Fibroblast of pulmonary artery (primary cell): Measurements from ENCODE around the gene TPI1.

Source experiments
- DNase-seq: peaks from one replicate; pipeline ENCODE4 v3.0.0-alpha.2; 2010; ENCODE audit warnings: low read depth
- H3K4me3 ChIP-seq: replicated peaks from 2 replicates; pipeline ENCODE4 v1.5.1; 2011; ENCODE audit warnings: low read depth, mild to moderate bottlenecking, control low read depth, low read length, moderate library complexity
- CTCF ChIP-seq: IDR thresholded peaks from 2 replicates; pipeline ENCODE4 v1.5.1; 2011; ENCODE audit warnings: mild to moderate bottlenecking, control low read depth, low read length, inconsistent platforms; ENCODE audit errors: missing control alignments

TPI1 gene

GRCh38 chr12:6840761-6841515 lies 26.4 kb upstream of the TPI1 start, which contains the start of gene GNB3:
Gene GNB3 (plus strand): TSS chr12:6840925. CDS start chr12:6841288, 363 bp downstream.
- no peak within 1 kb of the TSS for H3K4me3 ChIP-seq
- no peak for TF ChIP-seq CTCF
- no peak for DNase-seq

DNA sequence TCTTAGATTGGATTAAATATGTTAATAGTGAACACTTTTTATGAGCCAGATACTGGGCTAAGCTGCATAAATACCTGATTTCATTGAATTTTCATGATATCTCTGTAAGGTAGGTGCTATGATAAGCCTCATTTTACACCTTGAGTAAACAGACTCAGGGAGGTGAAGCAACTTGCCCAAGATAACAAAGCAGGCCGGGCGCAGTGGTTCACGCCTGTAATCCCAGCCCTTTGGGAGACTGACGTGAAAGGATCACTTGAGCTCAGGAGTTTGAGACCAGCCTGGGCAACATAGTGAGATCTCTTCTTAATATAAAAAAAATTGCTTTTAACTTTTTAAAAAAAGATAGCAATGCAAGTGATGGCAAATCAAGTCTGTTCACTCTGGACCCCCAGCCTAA lies 25.3 kb upstream of the TPI1 start:
- no peak for DNase-seq
- no peak for TF ChIP-seq CTCF
- H3K4me3 ChIP-seq: no peak overlapping the region

DNA sequence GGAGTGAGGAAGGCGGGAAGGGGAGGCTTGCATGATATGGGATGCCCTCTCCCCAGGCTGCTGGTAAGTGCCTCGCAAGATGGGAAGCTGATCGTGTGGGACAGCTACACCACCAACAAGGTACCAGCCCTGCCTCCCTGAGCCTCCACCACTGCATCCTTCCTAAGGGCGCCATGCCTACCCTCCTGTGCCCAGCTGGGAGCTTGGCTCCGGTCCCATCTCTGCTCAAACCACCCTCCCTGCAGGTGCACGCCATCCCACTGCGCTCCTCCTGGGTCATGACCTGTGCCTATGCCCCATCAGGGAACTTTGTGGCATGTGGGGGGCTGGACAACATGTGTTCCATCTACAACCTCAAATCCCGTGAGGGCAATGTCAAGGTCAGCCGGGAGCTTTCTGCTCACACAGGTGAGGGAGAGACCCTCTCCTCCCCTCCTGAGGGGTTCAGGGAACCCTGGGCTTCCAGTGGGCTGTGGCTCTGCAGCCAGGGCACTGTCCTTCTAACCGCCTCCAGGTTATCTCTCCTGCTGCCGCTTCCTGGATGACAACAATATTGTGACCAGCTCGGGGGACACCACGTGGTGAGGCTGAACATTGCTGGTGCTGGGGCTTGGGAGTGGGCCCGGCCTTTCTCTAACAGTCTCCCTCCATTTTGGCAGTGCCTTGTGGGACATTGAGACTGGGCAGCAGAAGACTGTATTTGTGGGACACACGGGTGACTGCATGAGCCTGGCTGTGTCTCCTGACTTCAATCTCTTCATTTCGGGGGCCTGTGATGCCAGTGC lies 24.0 kb upstream of the TPI1 start:
- H3K4me3 ChIP-seq: no peak overlapping the region
- no peak for TF ChIP-seq CTCF

GRCh38 chr12:6845395-6845794 lies 21.9 kb upstream of the TPI1 start:
- DNase-seq: no peak
- no peak for TF ChIP-seq CTCF
- no peak overlapping the region for H3K4me3 ChIP-seq

More for the DNA sequence above, 24.0 kb upstream of the TPI1 start:
- no peak for DNase-seq

- no peak overlapping the region for H3K4me3 ChIP-seq
- no peak for DNase-seq
- no peak for TF ChIP-seq CTCF
These were observed 20.9 kb upstream of the TPI1 start for GRCh38 chr12:6846316-6846869.

DNA sequence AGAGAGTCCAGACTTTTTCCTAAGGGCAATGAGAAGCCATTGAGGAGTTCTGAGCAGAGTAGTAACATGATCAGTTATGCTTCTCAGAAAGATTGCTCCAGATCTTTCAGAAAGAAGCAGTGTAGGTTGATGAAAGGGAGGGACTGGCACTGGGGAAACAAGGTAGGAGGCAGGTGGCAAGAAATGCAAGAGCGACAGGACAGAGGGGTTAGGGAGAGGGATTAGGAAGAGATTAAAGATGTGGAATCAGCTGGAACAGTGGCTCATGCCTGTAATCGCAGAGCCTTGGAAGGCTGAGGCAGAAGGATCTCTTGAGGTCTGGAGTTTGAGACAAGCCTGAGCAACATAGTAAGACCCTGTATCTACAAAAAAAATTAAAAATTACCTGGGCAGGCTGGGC lies 19.7 kb upstream of the TPI1 start:
- no peak overlapping the region for H3K4me3 ChIP-seq

More for the DNA sequence above, 19.7 kb upstream of the TPI1 start:
- DNase-seq: no peak
- no peak for TF ChIP-seq CTCF
